GM19035 (cell line): ENCODE data around the gene BCKDHB.

ENCODE experiments used
- ATAC-seq: cut with Tn5 transposase; IDR thresholded peaks from one replicate; pipeline ENCODE4 v1.9.1; 2021; ENCODE audit not compliant: unreplicated experiment

BCKDHB gene

DNA sequence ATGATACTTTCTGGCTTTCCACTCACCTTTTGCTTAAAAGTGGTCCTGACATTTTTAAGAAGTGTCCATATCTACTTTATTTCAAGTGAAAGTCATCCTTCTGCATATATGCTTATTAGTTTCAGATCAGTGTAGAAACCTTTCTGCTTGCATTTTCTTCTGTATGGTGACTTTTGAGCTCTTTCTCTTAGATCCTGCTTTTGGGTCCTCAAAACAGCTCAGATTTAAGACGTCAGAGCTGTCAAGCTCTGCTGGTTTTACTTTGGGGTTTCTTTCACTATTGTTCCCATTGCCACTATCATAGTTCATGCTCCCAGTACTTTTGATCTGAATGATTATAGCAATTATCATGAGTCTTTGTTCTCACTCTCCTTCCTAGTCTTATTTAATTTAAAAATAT, 41.7 kb downstream of the BCKDHB start:
- no peak for ATAC-seq

DNA sequence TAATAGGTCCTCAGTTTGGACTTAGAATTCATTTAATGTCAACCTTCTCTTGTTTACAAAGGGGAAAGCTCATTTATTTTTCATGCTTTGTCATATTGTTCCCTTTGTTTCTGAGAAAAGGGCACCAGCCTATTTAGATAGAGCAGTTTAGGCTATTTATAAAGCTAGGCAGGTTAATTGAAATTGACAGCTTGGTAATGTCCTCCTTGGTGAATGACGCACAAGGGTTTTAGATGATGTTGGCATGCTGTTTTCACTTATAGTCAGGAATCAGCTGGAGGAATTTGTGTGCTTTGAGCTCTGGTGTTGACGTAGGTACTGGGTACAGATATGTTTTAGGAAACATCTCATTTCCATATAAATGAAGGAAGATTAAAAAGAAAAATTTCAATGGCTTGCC, 45.2 kb downstream of the BCKDHB start:
- ATAC-seq, result no peak

DNA sequence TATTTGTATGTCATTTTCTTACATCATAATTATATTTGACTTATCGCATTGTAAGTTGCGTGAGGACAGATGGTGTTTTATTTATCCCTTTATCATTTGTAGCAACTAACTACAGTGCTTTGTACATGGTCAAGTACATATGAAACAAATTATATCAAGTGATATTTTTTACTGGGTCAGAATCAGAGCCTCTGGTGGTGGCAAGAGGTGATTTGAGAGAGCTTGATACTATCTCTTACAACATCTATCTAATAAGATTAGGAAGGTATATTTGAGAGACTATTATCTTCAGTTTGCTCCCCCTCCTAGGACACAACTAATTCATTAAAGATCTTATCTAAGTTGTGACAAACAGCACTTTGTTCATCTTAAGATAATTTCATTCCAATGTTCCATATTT, 47.7 kb downstream of the BCKDHB start:
- no peak for ATAC-seq

DNA sequence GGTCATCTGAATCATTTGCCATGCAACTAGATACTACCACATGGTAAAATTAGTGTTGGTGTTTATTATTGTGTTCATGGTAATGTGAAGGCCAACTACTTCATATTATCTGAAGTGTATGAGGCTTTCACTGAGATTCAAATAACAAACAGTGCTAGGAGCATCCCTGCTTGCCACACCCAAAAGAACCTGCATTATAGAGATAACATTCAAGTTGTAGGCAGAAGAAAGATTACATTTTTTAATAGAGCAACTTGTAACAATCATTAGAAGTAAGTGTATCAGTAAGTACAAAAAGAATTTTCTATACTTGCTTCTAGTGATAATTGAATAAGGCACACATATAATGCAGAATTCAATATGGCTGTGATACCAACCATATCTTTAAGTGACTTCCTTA, 49.8 kb downstream of the BCKDHB start:
- no peak for ATAC-seq

DNA sequence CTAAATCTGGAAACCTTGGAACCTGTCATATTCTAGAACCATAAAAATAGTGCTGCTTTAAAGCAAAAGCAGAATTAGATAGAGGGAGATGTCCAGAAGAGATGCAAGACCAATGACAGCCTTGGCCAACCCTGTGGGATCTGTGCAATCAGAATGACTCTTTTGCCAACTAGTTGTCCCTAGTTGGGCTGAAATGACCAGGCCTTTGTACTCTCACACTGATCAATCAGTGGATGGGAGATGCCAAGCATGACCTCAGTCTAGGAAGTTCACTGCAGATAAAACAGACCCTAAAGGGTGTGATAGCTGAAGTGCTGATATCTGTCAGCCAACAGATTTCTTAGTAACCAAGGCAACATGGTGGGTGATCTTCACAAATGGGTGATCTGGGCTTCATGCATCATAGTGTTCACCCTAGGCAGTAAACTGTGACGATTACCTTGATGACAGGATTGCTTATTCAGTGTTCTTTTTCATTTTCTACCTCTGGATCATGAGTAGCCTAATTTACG, 52.1 kb downstream of the BCKDHB start:
- ATAC-seq, result no peak

DNA sequence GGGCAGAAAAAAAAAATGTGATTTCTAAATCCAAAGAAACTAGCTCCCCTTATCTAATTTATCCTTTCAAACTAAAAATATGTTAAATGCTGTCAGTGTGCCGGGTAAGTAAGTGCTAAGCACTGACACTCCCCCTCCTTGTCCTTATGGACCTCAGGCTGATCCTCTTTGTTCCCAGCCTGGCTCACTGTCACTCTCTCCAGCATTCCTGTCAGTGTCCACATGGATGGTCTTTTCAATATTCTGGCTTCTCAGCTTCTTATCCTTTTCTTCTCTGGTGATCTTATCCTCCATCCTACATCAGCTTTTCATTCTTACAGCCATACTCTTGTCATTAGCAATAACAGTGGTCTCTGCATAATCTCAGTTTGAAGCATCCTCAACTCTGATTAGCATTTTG, 55.0 kb downstream of the BCKDHB start:
- no peak for ATAC-seq

DNA sequence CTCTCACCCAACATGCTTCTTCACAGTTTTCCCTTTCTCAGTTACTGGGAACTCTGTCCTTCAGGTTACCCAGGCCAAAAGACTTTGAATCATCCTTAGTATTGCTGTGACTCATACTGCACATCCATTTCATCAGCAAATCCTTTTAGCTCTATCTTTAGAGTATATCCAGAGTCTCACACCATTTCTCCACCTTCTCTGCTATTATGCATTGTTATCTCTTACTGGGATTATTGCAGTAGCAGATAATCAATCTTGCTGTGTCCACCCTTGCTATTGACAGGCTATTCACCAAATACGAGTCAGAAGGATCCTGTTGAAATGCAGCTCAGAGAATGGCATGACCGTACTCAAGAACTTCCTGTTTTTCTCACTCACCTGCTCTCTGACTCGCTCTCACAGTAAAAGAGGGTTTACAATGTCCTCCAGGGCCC, 57.3 kb downstream of the BCKDHB start:
- ATAC-seq, result peak; percentile 63

DNA sequence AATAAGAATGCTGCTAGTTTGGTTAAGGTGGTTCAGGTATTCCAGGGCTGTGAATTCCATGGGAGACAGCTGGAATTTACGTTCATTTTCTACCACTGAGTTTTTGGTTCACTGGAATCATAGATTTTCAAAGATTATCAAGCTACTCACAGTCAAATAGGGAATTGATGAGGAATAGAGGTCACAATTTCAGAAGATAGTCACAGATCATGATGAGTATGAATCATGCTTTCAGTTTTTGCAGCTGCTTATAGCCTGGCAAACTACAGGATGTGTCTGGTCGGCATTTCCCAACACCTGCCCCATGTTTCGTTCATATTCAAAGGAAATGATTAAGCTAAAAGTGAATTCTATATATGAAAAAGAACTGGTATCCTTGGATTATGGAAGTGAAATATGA, 58.7 kb downstream of the BCKDHB start:
- peak; percentile 89 for ATAC-seq

DNA sequence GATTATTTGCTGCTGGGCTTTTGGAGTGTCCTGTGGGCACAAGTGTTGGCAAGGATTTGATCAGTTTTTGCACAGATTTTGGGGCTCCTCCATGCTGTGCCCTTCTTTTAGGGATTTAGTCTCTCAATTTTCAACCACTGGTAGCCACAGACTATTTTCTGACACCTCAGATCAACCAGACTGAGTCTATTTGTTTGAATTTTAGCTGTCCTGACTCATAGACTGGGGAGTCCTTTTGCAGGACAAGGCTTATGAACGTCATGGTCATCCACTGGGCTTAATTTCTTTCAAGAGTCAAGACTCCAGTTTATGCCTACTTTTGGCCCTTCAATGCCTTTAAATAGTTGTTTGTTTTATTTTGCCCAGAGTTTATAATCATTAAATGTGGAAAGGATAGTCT, 59.3 kb downstream of the BCKDHB start:
- no peak for ATAC-seq

DNA sequence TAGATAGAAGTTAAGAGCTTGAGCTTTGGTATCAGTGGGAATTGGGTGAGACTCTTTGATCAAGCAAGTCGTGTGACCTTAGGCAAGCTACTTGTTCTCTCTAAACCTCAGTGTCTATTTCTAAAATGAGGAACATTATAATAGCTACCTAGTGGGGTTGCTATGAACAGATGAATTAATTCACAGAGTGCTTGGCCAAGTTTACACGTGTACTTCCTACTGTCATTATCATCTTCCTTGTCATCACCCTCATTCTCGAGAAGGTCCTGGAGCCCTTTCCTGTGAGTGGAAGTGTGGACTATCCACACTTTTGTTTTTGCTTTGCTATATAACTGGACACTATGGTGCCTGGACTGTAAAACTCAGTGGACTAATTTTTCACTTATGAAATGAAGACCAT, 64.0 kb downstream of the BCKDHB start:
- ATAC-seq, result no peak

DNA sequence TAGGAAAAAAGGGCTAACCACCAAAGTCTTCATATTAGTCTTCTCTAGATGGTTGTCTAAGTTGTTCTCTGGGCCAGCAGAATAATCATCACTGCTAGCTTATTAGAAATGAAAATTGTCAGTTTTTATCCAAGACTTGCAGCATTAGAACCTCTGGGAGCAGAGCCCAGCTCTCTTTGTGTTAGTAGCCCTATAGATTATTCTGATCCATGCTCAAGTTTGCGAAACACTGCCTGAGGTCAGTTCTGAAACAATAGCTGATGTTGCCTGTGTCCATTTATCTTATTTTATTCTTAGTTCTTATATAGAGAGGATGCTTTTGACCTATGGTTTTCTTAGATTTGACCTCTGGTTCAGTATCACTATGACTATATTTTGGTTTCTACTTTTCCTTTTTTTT, 66.9 kb downstream of the BCKDHB start:
- no peak for ATAC-seq

DNA sequence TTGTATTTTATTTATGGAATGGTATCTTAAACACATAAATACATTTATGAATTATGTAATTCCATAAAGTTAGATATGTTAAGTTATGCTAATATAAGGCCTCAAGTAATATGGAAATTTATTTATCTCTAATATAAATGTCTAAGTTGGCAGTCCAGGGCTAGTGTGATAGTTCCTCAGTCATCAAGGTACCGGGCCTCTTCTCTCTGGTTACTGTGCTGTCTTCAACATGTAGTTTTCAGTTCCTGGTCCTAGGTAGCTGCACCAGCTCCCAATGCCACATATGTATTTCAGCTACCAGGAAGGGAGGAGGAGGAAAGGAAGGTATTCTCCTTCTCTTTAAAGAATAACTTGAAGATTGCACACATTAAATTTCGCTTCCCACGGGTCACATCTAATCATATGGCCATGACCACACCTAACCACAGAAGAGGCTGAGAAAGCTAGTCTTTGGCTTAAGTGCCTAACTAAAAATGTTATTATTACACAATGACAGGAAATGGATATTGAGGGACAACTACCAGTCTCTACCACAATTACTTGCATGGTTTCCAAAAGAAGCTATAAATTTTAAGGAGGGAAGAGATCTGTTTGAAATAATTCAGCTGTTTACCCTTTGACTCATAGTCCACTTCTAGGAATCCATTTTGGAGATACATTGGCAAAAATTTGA, 68.6 kb downstream of the BCKDHB start:
- ATAC-seq, result no peak

DNA sequence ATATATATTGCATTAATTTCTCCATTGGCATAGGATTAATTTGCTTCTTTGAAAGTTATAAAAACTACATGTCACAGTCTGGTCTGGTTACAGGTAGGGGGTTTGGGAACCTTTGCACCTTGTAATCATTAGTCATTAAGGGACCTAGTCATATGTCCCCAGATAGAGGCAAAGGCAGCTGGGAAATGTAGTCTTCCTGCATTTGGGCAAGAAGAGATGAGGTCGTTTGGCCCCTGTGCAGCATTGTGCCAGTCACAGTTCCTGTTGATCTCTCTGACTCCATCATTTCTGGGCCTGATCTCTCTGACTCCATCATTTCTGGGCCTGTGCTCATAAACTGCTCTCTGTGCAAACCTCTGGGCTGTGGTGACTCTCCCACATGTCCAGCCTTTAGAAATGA, 73.2 kb downstream of the BCKDHB start:
- ATAC-seq, result no peak

DNA sequence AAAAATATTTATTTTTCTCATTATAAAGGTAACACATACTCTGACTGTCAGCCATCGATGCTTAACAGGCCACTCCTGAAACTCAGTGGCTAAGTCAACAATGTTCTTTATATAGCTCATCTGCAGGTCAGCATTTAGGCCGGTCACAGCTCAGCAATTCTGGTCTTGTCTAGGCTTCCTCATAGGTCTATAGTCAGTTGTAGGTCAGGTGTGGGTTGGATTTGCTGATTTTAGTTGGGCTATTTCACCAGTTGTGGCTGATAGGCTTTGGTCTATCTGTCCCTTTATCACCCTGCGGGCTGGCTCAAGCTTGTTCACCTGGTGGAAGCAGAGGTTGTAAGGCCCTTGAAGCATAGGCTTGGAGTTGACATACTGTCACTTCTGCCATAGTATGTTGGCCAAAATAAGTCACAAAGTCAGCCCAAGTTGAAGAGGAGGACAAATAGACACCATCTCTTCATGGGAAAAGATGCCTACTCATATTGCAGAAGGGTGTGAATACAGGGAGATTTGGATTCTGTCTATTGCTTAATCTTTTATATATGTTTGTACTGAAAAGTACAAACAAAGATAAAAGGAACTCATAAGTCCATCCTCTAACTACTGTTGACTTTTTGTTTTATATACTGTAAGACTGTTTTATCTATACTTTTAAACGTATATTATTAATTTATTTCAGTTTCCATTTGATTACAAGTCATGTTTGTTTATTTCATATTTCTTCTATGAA, 75.0 kb downstream of the BCKDHB start:
- no peak for ATAC-seq

DNA sequence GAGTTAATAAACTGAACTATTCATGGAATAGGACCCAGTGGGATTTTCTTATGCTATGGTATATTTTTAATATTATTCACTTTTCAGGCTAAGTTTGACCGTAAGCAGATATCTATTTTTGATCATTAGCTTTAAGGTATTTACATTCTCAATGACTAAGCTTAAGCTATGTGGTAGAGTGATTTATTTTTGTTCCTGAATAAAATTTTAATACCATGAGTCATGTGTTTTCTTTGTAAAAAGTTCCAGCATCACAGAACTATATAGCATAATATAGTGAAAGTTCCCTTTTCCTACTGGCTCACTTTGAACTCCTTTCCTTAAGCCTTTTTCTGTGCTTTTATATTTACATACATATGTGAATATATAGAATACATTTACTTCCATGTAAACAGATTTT, 75.8 kb downstream of the BCKDHB start:
- no peak for ATAC-seq

DNA sequence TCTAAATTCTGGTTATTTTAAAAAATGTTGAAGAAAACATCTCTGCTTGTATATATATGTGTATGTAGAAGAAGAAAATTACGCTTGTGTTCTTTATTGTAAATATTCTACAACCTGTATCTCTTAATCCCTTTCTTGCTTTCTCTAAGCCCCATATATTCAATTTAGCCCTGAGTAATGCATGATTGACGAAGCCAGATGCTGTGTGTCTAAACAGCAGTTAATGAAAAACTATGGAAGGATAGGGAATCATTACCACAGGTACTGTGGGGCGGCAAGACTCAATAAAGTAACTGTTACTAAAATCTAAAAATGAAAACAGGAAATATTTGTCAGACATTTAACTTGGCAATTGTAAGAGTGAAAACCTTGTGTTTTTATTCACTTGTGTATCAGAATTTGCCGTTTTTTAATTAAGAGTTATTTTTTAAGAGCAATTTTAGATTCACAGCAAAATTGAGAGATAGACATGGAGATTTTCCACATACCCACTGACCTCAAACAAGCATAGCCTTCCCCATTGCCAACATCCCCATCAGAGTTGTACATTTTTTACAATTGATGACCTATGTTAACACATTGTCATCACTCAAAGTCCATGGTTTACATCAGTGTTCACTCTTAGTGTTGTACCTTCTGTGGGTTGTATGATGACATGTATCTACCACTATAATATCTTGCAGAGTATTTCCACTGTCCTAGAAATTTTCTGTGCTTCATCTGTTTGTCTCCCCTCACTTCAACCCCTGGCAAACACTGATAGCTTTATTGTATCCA, 76.7 kb downstream of the BCKDHB start:
- no peak for ATAC-seq

DNA sequence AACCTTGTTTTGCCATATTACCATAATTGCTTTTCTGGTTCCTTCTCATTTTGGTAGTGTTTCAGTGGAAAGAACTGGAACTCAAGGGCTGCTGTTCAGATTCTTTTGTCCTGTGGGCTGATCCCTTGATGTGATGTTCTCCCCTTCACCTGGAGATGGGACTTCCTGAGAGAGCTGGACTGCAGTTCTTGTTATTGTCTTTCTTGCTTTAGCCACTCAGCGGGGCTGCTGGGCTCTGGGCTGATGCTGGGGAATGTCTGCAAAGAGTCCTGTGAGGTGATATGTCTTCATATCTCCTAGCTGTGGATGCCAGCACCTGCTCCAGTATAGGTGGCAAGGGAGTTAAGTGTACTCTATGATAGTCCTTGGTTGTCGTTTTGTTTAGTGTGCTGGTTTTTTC, 79.0 kb downstream of the BCKDHB start:
- no peak for ATAC-seq

DNA sequence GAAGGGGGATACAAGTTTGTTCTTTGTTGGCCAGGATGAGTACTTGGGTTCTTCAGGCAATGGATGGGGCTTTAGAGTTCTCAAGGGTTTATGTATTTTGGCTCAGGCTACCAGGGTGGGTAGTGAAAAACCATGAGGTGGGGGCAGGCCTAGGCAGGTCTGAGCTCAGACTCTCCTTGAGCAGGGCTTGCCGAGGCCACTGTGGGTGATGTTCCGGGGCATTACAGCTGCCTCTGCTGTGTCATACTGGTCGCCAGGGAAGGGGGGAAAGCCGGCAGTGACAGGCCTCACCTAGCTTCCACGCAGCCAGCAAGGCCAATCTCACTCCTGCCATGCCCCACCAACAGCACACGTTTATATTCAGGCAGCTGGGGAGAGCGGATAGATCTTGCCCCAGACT, 79.6 kb downstream of the BCKDHB start:
- no peak for ATAC-seq

DNA sequence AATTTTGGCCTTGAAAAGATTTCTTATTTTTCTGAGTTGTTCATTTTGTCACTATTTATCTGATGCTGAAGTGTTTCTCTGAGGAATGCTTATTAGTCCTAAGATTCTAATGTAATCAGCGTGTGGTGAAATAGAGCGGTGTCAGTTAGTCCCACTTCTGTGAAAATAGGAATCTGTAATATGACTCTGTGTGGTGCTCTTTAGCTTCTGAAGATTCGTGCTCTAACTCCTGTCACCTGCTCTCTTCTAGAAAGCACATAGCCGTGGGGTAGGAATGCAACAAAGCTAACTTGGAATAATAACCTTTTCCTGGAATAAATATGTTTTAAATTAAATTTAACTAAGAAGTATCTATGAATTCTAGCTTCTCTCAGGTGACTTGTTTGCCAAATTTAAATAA, 90.4 kb downstream of the BCKDHB start:
- no peak for ATAC-seq

DNA sequence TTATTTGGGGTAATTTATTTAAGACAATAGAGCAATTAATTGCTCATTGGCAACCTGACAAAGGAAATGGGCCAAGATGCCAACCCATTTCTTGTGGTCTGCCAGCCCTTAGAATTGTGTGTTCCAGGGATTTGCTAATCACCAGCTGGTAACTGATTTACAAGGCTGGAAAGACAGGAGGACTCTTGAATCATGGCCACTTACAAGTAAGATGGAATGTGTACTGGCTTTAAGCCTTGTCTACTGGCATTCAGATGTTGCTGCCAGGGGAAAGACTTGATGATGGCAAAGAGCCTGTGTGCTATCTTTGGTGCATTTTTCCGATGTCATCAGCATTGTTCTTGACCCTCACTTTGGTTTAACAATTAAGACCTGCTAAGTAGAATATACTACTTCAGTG, 91.0 kb downstream of the BCKDHB start:
- ATAC-seq, result no peak

DNA sequence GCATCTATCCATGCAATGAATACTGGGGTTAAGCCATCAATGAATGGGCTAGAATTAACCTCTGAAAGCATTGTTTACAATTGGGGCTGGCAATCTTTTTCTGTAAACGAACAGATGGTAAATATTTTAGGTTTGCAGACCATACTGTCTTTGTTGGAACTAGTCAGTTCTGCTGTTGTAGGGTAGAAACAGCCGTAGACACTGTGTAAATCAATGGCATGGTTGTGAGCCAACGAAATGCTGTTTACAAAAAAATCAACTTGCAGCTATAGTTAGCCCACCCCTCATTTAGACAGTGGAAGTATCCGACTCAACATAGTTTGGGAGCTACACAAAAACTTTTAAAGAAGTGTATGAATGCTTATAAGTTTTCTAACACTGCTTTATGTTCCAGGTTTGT, 91.5 kb downstream of the BCKDHB start:
- no peak for ATAC-seq

DNA sequence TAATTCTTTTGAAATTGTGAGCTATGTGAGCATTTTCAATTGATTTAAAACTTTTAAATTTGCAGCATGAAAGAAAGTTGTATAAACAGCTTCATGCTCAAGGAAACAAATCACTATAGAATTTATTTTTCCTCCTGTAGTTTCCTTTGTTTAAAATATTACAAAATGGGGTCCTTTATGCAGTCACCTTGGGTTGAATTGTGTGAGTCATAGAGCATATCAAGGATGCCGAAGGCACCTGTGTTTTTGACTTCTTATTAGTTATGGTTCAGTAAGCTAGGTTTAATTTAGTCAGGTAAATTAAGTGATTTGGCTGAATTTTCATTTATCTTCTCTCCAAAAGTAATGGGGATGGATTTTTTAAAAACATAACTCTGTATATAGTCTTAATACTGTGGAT, 96.8 kb downstream of the BCKDHB start:
- no peak for ATAC-seq
